Measurements from ENCODE around the gene FMN2.
"Not testable (repeated sequence)": the region's sequence is repeated elsewhere in the genome, so short reads cannot be mapped to it uniquely, and the experiment has no call there.

Gene FMN2

DNA sequence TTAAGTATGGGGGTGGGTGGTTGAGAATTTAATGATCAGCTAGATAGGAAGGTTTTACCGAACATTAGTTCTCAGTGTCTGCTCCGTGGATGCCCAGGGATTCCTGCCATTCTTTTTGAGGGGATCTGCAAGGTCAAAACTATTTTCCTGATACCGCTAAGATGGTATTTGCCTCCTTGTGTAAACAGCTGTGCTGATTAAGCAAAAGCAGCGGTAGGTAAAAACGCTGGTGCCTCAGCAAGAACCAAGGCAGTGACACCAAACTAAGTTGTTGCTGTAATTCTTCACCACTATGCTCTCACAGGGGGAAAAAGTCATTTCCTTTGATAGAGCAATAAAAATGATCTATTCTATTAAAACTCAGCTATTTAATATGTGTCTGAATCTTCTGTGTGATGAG lies 229.0 kb downstream of the FMN2 start:
- no peak for DNase-seq

DNA sequence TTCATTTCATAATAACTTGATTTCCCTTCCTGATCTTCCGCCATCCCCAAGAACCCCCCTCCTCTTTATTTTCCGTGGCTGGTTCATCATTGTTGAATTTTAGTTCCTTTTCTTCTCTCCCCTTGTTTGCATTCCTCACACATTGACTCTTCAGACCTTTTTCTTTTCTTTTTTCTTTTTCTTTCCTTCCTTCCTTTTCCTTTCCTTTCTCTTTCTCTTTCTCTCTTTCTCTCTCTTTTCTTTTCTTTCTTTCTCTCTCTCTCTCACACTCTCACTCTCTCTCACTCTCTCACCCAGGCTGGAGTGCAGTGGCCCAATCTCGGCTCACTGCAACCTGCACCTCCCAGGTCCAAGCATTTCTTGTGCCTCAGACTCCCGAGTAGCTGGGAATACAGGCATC lies 231.3 kb downstream of the FMN2 start:
- no peak for DNase-seq

DNA sequence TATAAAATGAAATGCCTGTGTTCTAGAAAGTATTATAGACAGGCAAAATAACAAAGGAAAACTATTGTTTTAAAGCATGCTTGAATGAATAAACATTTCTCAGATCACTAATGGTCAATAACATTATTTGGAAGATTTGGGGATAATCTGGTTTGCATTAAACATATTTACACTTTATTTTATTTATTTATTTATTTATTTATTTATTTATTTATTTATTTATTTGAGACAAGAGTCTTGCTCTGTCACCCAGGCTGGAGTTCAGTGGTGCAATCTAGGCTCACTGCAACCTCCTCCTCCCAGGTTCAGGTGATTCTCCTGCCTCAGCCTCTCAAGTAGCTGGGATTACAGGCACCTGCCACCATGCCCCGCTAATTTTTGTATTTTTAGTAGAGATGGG lies 236.7 kb downstream of the FMN2 start:
- not testable (repeated sequence) for DNase-seq

DNA sequence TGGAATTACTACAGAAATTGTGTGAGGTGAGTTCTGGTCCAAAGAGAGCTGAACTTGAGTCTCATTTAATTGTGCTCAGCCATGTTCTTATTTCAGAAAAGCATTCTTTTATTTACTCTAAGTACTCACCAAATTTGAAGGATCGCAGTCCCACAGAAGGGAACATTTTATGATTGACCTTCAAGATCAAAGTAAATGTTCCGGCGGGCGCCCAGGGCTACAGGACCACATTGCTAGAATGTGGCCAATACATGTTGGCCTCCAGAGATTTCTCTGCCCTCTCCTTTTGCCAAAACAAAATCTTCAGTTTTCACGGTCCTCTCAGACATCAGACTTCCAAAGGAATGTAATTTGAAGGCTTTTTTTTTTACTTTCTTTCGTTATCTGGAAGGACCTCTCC lies 237.8 kb downstream of the FMN2 start:
- DNase-seq = no peak

DNA sequence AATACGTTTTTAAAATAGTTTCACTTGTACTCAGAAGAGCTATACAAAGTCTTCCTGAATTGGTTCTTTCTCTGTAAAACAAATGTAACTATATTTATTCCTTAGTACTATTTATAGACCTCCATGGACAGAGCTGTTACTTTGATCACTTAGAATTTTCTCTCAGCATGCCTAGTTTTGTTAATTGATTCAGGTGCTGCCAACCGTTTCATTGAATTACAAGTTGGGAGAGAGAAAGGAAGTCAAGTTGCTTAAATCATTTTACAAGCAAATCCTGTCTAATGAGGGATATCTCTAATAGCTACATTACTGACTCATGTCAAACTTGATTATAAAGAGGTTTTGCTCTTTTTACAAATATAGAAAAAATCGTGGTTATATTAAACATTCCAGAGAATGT lies 241.0 kb downstream of the FMN2 start:
- DNase-seq = no peak

DNA sequence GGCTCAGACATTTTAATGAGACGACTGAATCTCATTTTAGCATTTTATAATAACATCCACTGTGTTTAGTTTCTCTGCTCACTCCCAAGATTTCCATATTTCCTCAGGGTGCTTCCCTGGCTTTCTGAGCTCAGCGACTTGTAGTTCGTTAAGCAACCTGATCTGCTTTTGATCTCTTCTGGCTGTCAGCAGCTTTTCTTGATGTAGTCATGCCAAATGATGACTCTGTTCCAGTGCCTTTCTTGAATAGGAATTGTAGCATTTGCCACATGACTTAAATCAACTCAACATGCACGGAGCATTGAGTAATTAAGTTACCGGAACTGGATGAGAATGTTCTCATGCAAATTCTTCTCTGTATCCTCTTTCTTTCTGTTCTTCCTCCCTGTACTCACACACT lies 246.1 kb downstream of the FMN2 start:
- no peak for DNase-seq

DNA sequence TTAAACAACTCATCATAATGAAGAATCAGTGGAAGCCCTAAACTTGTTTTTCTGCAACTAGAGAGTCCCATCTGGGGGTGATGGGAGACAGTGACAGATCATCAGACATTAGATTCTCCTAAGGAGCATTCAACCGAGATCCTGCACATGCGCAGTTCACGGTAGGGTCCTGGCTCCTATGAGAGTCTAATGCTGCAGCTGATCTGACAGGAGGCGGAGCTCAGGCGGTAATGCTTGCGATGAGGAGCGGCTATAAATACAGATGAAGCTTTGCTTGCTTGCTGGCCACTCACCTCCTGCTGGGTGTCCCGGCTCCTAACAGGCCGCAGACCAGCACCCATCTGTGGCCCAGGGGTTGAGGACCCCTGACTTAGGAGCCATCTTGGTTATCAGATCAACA lies 247.2 kb downstream of the FMN2 start:
- peak; percentile 18 for DNase-seq

DNA sequence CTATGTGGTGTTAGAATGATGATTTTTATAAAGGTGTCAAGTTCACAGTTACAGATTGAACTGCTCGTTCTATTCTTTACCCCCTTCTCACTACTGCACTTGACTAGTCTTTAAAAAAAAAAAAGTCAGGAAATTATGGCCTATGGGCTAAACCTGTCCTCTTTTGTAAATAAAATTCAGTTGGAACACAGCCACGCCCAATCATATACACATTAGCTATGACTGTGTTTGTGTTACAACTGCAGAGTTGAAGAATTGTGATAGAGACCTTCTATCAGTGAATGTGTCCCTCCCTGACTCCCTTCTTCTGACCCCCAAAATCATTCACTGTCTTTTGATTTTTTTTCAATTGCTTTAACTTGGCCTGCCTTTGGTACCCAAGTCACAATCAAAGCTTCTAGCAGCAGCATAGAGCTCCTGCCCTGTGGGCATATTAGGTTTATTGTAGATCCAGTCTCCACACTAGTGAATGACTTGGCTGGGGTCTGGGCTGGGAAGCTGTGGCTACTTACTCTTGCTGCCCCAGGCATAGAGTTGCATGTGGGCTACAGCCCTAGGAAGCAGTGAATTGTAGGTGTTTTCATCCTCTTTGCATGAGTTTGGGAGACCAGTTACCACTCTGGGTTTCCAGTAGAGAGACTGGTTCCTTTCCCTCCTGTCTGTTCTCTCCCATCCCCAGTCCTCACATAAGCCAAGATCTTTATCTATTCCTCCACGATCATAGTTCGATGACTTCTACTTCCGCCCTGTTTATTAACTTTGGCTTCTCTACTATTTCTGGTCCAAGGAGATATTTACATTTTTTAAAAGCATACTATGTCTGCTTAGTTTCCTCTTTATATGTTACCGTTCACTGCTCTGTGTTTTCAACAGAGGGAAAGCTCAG lies 249.9 kb downstream of the FMN2 start:
- no peak for DNase-seq

DNA sequence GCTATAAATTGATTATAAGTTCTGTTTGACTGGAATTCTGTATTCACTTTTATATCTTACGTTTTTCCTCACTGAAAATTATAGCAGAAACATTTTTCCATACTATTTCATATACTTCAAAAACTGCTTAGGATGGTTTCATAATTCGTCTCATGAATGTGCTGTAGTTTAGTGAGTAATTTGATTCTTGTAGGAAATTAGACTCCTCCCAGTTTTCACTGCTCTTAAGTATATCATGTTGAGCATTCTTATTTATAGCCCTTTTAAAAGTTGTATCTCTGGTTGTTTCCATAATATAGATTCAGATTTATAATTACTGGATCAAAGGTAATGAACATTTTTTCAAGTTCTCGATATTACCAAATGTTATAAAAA lies 250.6 kb downstream of the FMN2 start:
- DNase-seq = no peak

DNA sequence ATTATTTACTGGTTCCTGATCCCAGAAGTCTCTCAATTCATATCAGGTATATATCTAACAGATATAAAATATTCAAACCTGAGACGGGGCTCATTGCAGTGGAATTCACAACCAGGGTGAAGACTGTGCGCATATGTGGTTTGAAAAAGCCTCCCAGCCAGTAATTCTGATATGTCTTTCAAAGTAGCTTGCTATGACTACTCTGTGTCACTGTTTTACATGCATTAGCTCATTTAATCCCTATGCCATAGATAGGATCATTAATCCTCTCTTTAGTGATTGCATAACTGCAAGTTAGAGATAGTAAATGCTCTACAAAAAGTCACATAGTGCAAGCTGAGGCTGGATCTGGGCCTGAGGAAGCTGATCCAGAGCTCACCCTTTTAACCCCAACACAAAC lies 251.4 kb downstream of the FMN2 start:
- peak; percentile 32 for DNase-seq

DNA sequence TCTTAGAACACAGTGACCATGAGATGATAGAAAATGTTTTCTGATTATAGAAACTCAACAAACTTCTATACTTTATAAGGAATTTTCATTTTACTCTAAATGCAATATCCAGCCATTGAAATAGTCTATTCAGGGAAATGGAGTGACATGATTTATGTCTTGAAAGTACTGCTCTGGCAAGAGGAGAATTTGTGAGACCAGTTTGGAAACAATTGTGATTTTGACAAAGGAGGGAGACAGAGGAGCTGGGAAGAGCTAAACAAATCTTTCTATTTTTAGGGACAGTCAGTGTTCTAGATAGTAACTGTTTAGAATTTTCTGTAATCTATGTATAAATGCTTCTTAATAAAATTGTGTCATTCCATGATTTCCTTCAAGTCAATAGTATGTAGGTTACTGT lies 252.3 kb downstream of the FMN2 start:
- no peak for DNase-seq

DNA sequence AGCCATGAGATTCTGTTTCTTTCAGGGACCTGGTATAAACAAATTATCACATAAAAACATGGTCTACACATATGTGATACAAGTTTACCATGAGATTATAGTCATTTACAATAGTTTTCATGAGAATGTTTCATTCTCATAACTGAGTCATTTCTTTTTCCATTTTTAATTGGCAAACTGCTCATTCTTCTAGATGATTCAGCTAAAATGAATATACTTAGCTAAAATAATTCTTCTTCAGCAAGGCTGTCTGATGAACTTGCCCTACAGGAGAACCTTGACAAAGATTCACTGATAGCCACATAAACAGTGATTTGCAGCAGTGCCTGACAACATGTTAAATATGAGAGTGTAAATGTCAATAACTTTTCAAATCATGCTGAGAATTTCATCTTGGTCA lies 253.2 kb downstream of the FMN2 start:
- DNase-seq = no peak

DNA sequence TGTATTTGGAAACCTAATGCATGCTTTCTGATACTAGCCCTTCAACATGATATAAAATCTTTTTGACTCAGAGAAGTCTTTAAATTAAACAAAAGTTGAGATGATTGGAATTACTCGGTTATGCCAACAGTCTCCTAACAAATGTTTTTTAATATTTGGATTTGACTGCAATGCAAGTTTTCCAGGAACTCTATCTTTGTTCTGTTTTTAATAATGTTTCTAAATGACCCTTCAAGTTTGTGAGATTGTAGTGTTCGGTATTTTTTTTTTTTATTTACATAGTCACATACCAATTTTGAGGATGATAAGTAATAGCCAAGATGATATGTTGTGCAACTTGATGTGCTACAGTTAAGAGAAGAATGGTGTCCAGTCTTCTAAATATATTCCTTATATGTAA lies 258.0 kb downstream of the FMN2 start:
- DNase-seq = no peak

DNA sequence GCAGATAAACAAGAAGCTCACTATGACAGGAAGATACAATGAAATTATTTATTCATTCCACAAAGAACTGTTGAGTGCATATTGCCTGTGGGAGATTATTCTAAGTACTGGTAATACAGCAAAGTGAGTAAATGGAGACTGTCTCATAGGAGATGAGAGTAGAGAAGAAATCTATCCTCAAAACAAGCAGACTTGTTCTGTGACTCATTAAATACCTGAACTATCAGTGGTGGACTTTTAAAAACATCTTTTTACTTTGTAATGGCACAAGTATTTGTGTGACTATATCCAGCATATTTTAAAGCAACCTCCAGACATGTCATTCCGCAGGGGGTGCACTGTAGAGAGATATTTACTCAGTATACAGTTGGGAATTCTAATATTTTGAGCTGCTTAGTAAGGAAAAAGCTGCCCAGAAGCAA lies 259.2 kb downstream of the FMN2 start:
- no peak for DNase-seq

DNA sequence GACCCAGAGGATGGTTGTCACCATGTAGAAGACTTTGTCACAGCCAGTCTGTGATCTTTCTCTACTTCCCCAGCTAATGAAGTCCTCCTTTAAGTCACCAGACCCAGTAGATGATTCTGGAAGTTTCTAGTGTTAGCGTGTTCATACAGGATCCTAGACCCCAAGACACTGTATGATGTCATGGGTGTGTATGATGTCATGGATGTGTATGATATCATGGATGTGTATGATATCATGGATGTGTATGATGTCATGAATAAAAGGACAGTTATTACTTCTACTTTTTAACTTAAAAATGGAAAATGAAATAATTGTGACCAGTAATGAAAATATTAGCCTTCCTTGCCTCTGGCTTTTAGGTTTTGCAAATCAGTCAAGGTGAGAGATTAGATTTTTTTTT lies 260.0 kb downstream of the FMN2 start:
- DNase-seq = no peak

DNA sequence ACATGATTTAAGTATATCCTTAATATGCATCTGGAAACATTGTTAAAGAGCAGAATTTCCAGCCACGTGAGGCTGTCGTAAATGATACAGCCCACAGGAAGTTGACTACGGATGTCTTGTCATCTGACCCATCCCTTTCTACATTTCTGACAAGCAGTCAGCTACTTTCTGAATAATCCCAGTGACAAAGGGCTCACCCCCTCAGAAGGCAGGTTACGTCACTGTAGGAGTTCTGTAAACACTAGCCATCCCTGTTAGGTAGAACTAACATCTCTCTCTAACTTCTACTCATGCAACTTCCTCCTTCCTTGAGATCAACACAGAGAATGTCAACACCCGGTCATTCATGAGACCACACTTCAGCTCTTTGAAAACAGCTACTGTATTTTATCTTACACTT lies 261.1 kb downstream of the FMN2 start:
- DNase-seq = no peak

DNA sequence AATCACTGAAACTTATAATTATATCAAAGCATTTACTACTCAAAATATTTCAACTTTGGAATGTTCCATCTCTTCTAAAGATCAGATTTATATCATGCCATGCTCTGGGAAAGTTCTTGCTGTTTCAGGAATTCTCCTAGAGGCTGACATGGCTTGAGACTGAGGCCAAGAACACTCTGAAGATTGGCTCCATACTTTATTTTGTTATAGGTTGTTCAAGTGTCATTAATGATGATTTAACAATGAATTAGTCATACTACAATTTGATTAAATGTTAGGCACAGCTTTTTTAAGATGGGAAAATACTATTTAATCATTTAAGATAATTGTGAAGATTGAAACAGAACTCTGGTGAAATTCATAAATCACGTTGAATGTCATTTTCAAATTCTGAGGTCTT lies 264.9 kb downstream of the FMN2 start:
- no peak for DNase-seq

DNA sequence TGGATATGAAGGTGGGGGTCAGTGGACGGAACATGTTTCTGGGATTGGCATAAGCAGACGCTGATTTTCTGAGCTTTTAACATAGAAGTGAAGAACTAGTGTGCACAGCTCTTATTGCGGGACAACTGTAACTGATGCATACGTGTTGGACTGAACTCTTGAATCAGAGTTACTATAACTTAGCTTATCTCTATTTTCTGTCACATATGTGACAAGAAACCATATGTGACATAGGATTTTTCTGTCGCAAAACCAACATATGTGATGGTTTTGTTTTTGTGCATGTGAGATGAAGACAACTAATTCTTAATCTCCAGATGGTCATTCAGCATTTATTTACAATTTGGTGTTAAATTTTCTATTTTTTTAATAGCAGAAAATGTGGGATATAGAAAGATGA lies 270.4 kb downstream of the FMN2 start:
- DNase-seq = no peak

DNA sequence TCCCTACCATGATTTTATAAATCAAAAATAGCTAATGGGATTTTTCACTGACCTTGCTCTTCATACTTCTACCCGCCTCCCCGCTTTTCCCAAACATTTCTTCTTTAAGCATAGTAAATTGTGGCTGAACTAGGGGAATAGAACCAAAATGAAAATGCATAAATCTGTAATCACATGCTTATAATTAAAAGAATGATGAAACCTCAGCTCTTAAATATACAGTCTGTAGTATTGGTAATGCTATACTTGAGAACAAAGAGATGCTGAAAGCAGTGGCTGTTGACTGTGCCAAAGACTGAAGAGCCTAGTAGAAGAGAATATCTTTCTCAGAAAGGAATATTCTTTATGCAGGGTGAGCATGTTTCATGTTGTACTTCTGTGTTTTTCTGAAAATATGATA lies 271.1 kb downstream of the FMN2 start:
- DNase-seq = no peak

DNA sequence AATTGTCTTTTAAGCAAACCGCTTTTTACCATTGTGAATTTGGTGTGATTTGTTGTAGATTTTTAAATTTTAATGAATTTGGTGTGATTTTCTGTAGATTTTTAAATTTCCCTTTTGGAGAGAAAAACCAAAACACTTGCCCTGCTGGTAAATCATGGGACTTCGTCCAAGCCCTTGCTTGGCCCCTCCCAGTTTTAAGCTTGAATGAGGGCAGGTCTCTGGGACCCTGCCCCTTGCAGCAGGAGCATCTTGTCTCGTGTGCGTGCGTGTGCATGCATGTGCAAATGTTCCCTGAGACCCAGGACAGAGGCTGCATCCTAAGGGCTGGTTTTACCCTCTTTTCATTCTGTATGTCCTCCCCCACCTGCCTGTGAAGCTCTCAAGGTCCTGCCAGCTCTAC lies 271.6 kb downstream of the FMN2 start:
- DNase-seq = no peak

DNA sequence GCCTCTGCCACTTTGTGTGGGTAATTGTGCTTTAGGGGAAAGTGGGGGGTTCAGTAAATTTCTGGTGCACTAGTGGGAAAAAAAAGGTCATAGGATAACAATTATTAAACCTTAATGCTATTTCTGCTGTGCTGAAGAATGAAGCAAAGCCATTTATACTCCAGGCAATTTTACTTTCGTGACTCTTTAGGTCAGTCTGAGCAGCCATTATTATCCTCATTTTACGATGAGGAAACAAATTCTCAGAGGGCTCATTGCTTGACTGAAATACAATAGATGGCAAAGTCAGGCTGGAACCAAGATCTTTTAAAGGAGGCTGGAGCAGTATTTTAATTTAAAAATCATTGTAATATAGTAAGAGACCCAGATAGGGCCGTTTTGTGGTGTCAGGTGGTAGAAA lies 272.2 kb downstream of the FMN2 start:
- DNase-seq = no peak

DNA sequence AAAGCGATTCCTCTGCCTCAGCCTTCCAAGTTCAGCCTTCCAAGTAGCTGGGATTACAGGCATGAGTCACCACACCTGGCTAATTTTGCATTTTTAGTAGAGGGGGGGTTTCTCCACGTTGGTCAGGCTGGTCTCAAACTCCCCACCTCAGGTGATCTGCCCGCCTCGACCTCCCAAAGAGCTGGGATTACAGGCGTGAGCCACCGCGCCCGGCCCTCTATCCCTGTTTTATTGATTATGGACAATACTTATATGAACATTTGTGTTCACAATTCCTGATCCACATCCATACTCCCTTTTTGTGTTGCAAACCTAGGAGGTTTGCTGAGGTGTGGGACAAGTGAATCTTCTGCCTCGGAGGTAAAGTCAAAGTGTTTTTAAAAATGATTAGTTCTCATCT lies 275.0 kb downstream of the FMN2 start:
- no peak for DNase-seq

DNA sequence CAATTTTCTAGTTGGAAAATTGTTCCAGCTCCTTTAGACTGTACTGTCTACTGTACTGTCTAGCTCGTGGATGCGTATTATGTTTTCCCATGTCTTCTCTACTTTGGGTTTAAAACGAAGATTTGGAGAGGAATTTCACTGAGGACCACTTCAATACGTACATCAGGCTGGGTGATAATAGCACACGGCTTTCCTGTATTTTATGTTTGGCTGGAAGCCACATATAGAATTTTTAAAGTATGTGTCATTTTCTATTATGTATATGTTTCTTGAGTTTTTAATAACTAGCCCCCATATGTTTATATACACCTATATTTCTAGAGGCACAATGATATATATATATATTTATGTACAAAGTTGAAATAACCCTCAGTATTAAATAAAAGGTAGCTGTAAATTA lies 293.9 kb downstream of the FMN2 start:
- no peak for DNase-seq

DNA sequence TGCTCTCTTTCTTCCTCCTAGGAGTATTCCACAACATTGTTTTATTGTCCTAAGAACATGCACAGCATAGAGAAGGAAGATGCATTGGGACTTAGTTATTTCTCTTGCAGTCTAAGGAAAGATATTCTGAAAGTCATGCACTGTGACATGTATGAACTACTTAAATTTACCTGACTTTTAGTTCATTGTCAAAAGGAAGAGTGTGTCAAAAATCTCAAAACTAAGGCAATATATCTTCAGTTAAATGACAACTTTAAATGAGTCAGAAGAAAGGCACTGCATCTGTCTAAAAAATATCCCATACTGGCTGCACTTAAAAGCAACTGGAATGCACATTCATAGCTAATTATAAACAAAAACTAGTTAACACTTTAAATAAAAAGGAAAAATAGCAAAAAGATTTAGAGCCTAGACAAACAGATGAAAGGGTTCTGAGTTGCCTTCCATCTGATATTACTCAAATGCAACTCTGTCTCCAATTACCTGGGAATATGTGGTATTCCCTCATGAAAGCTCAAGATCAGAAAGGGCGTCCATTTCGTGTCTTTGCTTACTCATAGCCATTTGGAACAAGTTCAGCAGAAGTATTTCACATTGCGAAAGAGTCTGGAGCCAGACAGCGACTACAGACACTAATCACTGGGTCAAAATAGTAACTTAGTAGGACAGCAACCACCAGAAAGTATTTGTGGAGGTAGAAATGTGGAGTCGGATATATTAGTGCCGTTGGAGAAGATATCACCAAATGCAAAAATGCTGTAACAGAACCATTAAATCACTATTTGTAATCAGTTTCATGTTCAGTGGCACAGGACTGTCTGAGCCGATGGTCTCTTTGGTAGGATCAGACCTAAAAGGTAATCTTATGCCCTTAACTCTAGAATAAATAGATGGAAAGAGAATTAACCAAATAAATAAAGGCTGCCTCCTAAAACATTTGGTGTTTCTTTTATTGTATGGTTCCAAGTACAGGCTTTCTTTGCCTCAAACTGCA lies 294.6 kb downstream of the FMN2 start:
- DNase-seq = no peak
